ENCODE data around the gene TXNDC5. TPM values are rescaled to one million over a fixed set of nuclear protein-coding genes. Genes with fewer than 3 reads are reported as not detected.

TXNDC5 gene
- total and polyA plus RNA-seq, 2 of the 13 experiments (the other 11 are each of a cell fraction or from before 2014, with no cell fraction given) = 287 to 578 TPM

GRCh38 chr6:7900621-7901020 lies 10.0 kb downstream of the TXNDC5 start:
- Histone ChIP-seq H3K4me3 (replicated peaks in 1 of 3; ENCODE audit: insufficient read depth in 1 of 3, low read depth in 2 of 3, low read length in 3 of 3) (no peak overlapping the region), H2AFZ (ENCODE audit: low read length) (no peak overlapping the region), H4K20me1 (ENCODE audit: insufficient read depth, low read length) (peaks cover 31% of the 10 kb centered on the region), H3K27ac (ENCODE audit: extremely low read length, insufficient read depth, low read length) (no peak overlapping the region), H3K9ac (ENCODE audit: insufficient read depth, low read depth, low read length) (no peak overlapping the region), H3K36me3 (replicated peaks in 1 of 2; ENCODE audit: control insufficient read depth in 1 of 2, insufficient read depth in 2 of 2, low read length in 2 of 2) (peaks cover 68 to 94% of the 10 kb centered on the region in 2 experiments), H3K9me3 (ENCODE audit: low read length) (no peaks in the 10 kb centered on the region), H3K4me2 (ENCODE audit: low read depth, low read length) (no peak overlapping the region), H3K4me1 (ENCODE audit: insufficient read depth, low read length) (peaks cover 25% of the 10 kb centered on the region), H3K79me2 (ENCODE audit: insufficient read depth, low read length) (peaks cover 29% of the 10 kb centered on the region), H3K27me3 (ENCODE audit: control insufficient read depth in 1 of 2, insufficient read depth in 2 of 2, low read length in 2 of 2) (no peaks in the 10 kb centered on the region)
- WGBS (ENCODE audit: low lambda C conversion rate) = 95% methylated on average over 2 of the region's 2 CpGs
- no TSS peak for BruUV-seq (replicated peaks)
- CTCF ChIA-PET (ENCODE audit: low intra/inter-chr PET ratio, low total read pairs) = no interaction called here
- no peak for DNase-seq (ENCODE audit: low spot score)
- FAIRE-seq = no peak
- in situ Hi-C loops (cut with HindIII; ENCODE audit: extremely low pct_ligation_motif_present, low pct_unique_long_range_greater_than_20kb) = no loop called here
- POLR2A ChIA-PET = interaction anchor here (2.1 kb wide), 1 partner anchor 9 kb away, joined by 15 read pairs; no protein-coding TSS in a partner anchor
- no peak for ATAC-seq
- intact Hi-C loops (cut with micrococcal nuclease; ENCODE audit: unreplicated experiment) = loop anchor here (5.0 kb wide), 1 partner anchor 178 kb away; no protein-coding TSS in a partner anchor
- TF ChIP-seq SOX13 (IDR thresholded peaks at IDR 0.05) (no peak), SOX13 (CRISPR knock-in tag; conservative IDR thresholded peaks at IDR 0.05 in 1 of 2, IDR thresholded peaks at IDR 0.05 in 1 of 2) (no peak), RBM22 (optimal IDR thresholded peaks at IDR 0.05; ENCODE audit: low read length) (peak; percentile 62), NFAT5 (CRISPR knock-in tag; IDR thresholded peaks at IDR 0.05) (no peak)

All from HepG2 (cell line).